HG03097 (cell line): Measurements from ENCODE around the gene MRPL53.
"Not testable (repeated sequence)": the region's sequence is repeated elsewhere in the genome, so short reads cannot be mapped to it uniquely, and the experiment has no call there.

Source experiments
- ATAC-seq: cut with Tn5 transposase; IDR thresholded peaks from one replicate; pipeline ENCODE4 v1.9.1; 2021; ENCODE audit not compliant: unreplicated experiment, low FRiP score

Gene MRPL53

DNA sequence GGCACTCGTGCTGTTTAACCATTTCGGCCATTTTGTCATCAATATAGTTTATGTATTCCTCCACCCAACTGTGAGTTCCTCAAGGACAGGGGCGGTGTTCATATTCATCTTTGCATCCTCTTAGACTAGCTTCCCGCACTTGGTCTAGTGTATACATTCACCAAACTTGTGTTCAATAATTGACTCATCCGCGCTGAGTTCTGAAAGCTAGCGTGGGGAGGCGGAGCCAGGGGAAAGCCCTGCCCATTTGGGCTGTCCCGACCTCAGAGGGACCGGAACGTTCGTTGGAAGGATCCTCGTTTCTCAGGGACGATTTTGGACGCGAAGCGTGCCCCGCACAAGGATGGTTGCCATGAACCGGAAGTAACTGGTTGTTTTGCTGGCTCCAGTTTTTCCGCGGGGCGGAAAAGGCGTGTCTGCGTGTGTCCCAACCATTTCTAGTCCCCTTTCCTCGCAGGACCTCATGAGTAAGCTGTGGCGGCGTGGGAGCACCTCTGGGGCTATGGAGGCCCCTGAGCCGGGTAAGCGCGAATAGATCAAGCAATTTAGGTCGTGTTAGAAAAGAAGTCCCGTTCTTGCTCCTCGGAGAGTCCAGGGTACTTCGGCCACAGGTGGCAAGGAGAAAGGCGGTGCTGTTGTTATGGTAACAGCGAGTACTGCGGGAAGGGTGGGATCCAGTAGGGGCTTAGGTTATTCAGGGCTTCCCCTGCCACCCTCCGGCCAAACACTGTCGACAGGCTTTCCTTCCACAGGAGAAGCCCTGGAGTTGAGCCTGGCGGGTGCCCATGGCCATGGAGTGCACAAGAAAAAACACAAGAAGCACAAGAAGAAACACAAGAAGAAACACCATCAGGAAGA lies 17.6 kb downstream of the MRPL53 start, which contains the start of gene INO80B:
TSS of gene INO80B (plus strand) at position 434 of the 858 bp plus-strand sequence. CDS start at position 464, 30 bp downstream.
- ATAC-seq = peak; percentile 49

DNA sequence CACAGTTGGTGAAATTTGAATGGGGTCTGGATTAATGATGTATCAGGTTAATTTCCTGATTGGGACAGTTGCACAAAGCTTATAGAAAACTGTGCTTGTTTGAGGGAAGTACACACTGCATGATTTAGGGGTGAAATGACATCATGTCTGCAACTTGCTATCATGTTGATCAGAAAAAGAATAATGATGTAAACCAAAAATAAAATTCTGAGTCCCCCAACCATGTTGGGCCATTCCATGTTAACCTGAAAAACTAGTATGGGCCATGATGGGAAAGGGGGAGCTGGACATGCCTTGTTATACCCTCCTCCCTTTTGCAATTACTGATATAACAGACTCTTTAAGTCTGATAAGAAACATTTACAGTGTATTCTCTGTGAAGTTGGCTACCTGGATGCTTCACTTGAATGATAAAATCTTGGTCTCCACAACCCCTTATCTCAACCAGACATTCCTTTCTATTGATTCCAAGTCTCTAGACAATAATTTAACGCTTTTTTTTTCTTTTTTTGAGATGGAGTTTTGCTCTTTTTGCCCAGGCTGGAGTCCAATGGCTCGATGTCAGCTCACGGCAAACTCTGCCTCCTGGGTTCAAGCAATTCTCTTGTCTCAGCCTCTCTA lies 21.8 kb downstream of the MRPL53 start:
- ATAC-seq = no peak

DNA sequence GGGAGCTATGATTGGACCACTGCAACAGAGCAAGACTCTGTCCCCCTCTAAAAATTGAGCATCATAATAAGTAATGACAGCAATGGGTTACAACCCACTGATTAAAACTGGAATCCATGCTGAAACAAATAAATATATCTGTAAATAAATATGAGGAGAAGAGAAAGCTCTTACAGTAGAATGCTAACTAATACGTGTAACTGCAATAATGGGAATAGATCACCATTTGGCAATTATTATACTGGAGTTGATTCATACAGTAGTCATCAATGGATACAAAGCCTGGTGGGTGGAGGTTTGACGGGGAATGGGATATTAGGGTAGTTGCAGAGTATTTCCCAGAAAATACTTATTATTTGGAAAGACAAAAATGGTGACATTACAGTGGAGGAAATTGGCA lies 23.7 kb downstream of the MRPL53 start:
- ATAC-seq = no peak

DNA sequence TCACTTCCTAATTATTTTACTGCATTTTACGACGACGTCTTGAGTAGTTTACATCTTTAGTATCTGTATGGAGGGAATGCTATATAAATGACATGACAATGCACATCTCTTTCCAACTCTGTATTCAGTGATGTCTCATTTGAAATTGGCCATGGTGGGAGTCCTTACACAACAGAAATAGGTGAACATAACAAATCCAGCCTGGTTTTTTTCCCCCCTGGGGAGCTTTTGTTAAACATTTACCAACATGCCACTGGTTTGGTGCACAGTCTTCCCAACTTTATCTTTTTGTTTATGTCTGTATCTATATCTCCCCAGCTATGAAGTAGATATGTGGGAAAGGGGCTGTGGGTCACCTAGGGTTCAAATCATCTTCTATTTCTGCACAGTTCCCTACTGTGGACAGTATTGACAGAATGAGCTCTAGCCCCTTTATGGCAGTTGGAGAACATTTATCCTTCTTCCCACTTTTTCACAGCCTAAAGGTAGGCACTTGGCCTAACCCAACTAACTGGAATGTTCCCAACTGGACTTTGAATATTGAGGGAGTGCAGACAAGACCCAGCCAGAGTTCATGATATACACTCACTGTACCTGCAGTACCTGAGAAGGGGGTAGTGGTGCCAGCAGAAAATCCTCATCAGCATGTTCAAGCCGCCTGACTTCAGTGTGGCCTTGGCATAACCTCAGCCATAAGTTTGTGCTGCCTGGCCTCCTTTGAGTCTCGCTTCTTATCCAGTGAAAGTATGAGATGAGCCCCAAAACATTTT lies 25.1 kb downstream of the MRPL53 start:
- no peak for ATAC-seq

DNA sequence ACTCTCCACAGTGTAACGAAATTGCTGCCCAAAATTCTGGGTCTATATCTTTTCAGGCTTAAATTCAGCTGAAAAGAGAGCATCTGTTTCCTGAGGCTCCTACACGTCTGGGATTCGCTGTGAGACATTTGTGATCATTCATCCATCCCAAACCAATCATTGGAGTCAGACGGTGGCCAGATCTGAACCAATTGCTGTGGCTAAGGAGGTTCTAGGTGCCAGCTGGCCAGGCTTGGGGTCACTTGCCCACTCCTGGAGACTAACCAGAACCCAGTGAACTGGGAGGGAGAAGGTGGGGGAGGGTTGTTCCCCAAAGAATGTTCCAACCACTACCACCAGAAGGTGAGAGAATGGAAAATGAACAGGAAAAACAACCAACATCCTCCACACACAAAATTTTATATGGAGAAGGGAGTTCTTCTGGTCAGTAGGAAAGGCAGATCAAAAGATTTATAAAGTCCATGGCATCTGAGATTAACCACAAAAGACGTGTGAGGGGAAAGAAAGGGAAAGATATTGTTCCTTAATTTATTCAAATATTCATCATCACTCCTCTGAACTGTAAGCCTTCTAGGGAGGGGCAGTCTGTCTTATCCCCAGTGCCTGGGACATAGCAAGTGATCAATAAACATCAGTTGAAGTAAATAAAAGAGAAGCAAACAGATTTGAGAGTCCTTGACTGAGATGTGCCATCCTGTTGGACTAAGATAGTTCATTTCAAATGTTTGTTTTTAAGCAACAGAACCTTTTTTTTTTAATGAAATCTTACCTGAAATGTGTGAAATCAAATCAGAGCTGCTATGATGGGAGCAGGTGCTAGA lies 27.8 kb downstream of the MRPL53 start:
- no peak for ATAC-seq

DNA sequence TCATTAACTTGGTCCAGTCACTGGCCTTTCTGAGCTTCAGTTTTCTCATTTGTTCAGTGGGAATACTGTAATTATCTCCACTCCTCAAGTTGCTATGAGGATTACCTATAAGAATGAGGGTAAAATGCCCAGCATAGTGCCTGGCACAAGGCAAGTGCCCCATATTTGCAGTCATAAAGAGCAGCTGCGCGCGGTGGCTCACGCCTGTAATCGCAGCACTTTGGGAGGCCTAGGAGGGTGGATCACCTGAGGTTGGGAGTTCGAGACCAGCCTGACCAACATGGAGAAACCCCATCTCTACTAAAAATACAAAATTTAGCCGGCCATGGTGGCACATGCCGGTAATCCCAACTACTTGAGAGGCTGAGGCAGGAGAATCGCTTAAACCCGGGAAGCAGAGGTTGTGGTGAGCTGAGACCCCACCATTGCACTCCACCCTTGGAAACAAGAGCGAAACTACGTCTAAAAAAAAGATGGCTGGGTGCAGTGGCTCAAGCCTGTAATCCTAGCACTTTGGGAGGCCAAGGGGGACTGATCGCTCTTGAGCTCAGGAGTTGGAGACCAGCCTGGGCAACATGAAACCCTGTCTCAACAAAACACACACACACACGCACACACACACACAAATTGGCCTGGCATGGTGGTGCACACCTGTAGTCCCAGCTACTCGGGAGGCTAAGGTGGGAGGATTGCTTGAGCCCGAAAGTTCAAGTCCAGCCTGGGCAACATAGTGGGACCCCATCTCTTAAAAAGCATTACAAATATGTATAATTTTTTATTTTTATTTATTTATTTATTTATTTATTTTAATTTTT lies 29.8 kb downstream of the MRPL53 start:
- ATAC-seq = not testable (repeated sequence)

DNA sequence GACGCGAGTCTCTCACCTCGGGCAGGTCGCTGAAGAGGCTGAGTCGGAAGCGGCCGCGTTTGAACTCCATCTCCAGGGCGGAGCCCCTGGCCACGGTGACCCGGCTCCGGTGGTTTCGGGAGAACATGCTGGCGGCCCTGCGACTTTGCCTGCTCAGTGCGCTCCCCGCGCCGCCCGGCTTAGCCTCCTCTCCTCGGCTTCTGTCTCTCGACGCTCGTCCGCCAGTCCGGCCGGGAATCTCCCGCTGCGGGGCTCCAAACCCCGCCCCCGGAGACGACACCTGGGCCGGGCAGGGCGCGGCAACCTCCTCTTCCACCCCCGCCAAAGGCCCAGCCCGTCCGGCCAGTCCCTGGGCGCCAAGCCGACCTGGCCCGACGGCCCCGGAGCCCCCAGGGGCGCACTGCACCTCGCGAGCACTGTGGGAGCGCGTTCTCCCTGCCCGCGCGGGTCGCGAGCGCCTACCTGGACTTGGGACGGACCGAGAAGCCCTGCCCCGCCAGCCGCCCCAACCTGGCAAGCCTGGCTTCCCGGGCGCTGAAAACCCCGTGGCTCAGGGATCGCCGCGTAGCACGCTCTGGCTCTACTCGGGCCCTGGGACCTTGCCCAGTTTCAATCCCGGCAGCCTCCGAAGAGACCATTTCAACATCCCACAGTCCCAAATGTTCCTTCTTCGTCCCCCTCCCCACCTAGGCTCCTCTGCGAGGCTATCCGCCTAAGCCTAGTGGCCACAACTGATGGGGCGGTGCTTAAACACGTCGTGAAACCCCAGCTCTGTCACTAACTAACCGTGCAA lies 30.6 kb downstream of the MRPL53 start, which contains the start of gene RTKN:
TSS of gene RTKN (minus strand) at position 248 of the 793 bp plus-strand sequence. CDS start at position 127, 121 bp downstream.
- no peak for ATAC-seq

DNA sequence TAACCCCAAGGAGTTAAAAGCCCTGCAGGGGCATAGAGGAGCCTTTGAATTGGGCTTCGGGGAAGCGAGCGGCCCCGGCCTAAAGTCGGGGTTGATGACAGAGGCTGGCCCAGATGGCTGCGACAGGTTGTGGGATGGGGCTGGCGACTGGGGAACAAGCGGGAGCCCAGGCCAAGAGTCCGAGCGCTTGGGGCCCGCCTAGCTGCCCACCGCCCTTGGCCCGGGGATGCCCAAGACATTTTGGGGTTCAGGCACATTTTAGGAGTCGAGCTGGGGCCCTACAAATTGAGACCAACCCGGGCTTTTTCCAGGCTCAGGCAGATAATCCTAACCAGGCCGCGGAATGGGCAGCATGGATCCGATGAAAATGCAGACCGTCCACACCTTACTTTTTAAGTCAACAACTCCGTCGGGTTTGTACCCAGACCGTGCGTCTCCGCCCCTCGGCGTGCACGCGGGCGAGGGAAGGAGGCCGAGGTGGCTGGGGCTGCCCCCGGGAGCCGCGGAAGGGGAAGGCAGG lies 31.2 kb downstream of the MRPL53 start:
- ATAC-seq = no peak

DNA sequence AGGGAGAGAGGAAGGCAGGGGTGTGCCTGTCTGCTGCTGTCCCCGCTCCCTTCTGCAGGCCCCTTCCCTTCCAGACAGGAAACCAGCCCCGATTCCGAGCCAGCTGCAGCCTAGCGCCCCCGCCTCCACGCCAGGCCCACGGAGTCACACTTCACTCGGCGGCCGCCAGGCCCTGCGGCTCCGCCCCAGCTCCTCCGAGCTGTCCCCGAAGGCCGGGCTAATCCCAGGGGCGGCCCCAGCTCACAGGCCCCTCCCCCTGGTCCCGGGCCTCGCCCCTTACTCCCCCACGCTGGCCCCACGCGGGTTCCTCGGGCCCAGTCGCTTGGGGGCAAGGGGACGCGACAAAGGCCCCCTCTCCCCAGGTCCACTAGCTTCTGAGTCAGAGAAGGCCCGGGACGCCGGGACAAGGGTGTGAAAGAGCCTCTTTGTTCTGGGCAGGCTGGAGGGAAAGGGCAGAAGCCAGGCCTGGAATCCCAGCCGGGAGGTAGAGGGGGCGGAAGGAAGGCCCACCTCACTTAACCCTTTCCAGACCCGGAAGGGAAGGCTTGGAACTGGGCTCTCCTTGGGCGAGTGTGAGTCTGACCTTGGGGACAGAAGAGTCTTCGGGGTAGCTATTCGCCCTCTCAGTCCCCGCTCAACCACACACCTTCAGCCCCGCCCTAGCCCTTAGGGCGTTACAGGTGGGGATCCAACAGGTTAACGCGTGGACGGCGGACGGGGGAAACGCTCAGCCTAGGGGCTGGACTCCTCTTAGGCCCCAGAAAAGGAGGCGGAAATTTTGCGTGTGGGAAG lies 31.9 kb downstream of the MRPL53 start:
- ATAC-seq = peak; percentile 80

DNA sequence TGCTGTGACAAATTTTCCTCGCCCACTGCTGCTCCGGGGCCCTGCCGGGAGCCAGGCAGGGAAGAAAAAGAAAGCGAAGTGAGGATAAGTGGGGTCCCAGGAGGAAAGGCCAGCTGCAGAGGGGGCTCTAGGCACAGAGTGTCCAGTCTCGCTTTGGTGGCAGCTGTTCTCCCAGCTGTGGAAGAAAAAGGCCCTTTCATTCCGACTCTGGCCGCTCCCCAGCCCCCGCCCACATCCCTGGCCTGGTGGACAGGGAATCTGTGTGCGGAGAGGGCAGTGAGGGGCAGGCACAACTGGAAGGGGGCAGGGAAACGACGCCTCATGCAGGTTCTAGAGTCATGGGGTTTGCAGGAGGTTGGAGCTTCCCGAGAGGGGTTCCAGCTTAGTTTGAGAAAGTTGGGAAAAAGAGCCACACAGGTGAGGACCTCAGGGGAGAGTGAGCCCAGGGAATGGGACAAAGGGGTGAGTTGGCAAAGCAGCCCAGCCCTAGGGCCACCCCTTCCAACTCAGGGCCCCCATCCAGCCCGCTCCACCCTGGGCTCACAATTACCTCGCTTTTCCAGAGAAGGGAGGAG lies 32.6 kb downstream of the MRPL53 start:
- ATAC-seq = no peak

DNA sequence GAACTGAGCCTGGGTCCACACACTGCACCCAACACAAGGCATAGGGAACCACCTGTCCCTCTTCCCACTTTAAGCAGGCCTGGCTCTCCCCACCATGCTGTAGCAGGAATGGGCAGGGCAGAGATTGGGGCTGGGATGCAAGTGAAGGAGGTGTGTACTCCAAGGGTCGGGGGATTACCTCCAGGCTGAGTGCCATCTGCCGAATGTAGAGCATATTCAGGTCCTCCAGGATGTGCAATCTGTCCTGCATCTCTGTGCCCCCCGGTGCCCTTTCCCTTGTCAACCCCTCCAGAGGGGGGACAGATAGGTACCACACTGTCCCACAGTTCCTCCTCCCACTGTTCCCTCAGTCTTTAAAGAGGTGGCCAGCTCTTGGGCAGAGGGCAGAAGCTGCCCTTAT lies 33.1 kb downstream of the MRPL53 start:
- ATAC-seq = no peak

DNA sequence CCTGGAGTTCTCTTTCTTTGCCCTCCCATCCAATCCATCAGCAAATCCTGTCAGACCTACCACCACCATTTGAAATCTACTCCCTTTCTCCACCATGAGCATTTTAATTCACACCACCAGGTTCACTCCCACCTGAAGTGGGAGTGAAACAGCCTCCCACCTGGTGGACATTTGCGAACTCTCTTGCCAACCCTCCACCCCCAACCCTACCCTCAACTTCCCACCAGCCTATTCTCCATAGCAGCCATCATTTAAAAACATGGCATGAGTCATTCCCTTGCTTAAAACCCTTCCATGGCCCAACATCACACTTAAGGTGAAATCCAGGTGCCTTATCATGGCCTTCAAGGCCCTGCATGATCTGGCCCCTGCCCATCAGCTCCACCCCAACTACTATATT lies 34.2 kb downstream of the MRPL53 start:
- no peak for ATAC-seq

DNA sequence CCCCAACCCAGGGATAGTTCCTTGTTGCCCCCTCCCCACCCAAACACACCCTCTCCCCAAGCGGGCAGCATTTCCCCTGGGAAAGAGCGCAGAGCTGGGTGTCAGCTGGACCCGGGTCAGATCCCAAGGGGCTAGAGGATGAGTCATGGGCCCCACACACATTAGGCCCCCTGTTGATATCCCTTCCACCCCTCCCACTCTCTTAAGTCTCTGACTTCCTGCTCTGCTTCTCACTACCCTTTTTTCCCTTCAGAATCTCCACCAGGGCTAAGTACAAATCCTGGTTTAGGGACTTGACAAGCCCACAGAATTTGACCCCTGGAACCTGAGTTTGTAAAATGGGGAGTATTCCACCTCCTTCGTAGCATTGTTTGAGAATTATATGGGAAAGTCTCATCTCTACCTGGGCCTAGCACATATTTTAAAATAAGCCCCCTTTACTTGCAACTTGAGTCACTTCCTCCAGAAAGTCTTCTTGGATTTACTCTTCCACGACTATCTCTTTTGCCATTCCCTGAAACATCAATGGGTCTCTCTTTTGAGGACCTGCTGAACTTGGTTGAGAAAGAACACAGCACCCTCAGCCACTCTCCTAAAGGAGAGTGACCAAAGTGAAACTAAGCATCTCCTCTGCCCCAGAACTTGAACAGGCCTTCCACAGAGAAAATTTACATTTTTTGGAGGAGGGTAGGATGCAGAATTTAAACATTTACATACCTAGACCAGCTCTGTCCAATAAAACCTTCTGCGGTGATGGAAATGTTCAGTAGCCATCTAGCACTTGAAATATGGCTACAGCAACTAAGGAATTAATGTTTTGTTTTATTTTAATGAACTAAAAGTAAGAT lies 35.4 kb downstream of the MRPL53 start:
- no peak for ATAC-seq

DNA sequence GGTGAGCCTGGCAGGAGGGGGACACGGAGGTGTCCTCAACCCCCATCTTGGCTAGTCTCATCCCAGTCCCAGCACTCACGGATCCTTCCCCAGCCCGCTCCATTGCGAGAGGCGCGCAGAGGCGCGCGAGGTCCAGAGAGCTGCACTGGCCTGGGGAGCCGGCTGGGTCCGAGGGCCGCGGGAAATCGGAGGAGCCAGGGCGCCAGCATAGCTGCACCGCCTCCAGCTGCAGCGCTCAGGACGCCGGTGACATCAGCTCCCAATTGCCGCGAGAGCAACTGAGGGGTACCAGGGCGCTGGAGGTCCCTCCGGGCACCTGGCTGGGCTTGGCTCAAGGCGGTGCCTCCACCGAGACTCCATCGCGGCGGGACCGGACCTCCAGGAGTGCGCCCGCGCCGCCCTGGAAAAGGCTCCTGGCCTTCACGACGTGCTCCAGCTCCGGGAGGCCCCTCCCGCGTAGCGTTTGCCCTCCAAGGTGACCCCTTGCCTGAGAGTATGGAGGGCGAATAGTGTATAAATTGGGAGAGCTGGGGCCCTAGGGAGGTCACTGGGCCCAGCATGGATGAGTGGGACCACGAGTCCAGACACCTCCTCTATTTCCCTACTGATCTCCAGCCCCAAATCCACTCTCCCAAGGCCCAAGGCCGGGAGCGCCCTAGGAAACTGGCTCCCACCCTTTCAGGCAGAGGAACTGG lies 36.2 kb downstream of the MRPL53 start:
- no peak for ATAC-seq

DNA sequence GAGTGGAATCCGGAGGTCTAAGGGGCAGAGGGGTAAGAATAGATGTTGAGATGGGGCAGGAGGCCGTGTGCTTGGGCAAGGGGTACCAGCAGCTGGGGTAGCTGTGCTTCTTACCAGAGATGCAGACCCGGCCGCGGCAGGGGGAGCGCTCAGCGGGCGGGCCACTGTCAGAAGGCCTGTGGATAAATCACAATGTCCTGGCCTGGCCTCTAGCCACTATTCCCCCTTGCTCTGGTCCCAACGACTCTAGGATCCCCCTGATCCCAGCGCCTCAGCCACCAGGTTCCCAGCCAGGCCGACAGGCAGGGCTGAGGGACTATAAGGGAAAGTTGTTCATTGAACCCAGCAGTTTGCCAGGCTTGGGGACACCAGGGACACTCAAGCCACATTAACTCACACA lies 42.0 kb downstream of the MRPL53 start:
- ATAC-seq = no peak
